Sigmoid colon (tissue), 4 donors: ENCODE measurements around the gene GPR183.

Experiments used
- EP300 ChIP-seq, 4 donors: sonication (generic); formaldehyde crosslinking; IDR thresholded peaks; one replicate each; pipeline ENCODE4 v1.6.1; 2017; ENCODE audit warnings: antibody characterized with exemption in 4 of 4
- TF ChIP-seq, protein P1 (sequence below), 4 experiments: fragments of 450-650 bp in 3 of 4; fragments of 200-600 bp in 1 of 4; IDR thresholded peaks; one replicate each; pipeline ENCODE4 v1.5.1; 2016 to 2019; ENCODE audit warnings: antibody characterized with exemption in 4 of 4, mild to moderate bottlenecking in 3 of 4, moderate library complexity in 2 of 4

- TF ChIP-seq, protein P1, sequence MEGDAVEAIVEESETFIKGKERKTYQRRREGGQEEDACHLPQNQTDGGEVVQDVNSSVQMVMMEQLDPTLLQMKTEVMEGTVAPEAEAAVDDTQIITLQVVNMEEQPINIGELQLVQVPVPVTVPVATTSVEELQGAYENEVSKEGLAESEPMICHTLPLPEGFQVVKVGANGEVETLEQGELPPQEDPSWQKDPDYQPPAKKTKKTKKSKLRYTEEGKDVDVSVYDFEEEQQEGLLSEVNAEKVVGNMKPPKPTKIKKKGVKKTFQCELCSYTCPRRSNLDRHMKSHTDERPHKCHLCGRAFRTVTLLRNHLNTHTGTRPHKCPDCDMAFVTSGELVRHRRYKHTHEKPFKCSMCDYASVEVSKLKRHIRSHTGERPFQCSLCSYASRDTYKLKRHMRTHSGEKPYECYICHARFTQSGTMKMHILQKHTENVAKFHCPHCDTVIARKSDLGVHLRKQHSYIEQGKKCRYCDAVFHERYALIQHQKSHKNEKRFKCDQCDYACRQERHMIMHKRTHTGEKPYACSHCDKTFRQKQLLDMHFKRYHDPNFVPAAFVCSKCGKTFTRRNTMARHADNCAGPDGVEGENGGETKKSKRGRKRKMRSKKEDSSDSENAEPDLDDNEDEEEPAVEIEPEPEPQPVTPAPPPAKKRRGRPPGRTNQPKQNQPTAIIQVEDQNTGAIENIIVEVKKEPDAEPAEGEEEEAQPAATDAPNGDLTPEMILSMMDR (IDR thresholded peaks at IDR 0.05): no peak
- TF ChIP-seq EP300 (IDR thresholded peaks at IDR 0.05): no peak
Observed at GRCh38 chr13:99294198-99294597, 13.0 kb downstream of the GPR183 start.
